Sigmoid colon (tissue), 7 donors: ENCODE results near the gene TRIM69. TPM values are rescaled to one million over a fixed set of nuclear protein-coding genes. Genes with fewer than 3 reads are reported as not detected.
"Not testable (repeated sequence)": the region's sequence is repeated elsewhere in the genome, so short reads cannot be mapped to it uniquely, and the experiment has no call there.

ENCODE experiments used
- DNase-seq: peaks from one replicate; pipeline ENCODE4 v3.0.0-alpha.2; 2019
- H3K27ac ChIP-seq, 4 donors: fragments of 200-600 bp; sonication (generic); one replicate each; pipeline ENCODE4 v1.5.1; 2016 to 2019; ENCODE audit warnings: mild to moderate bottlenecking in 1 of 4
- H3K27me3 ChIP-seq, 3 donors: fragments of 200-600 bp; sonication (generic); one replicate each; pipeline ENCODE4 v1.5.1; 2019; ENCODE audit warnings: mild to moderate bottlenecking in 1 of 3
- H3K36me3 ChIP-seq, 4 donors: fragments of 200-600 bp; sonication (generic); one replicate each; pipeline ENCODE4 v1.5.1; 2016 to 2019
- H3K4me1 ChIP-seq, 4 donors: fragments of 200-600 bp; sonication (generic); one replicate each; pipeline ENCODE4 v1.5.1; 2017 to 2019
- H3K4me3 ChIP-seq, 4 donors: fragments of 200-600 bp; sonication (generic); one replicate each; pipeline ENCODE4 v1.5.1; 2017 to 2019; ENCODE audit warnings: mild to moderate bottlenecking in 2 of 4, moderate library complexity in 1 of 4
- H3K9me3 ChIP-seq, 4 donors: fragments of 200-600 bp in 3 of 4; sonication (generic) in 3 of 4; one replicate each; pipeline versions ENCODE4 v1.5.1 to v1.6.1; 2013 to 2019
- CTCF ChIP-seq, 4 experiments: fragments of 450-650 bp in 3 of 4; fragments of 200-600 bp in 1 of 4; IDR thresholded peaks; one replicate each; pipeline ENCODE4 v1.5.1; 2016 to 2019; ENCODE audit warnings: antibody characterized with exemption in 4 of 4, mild to moderate bottlenecking in 3 of 4, moderate library complexity in 2 of 4
- EP300 ChIP-seq, 4 donors: sonication (generic); formaldehyde crosslinking; IDR thresholded peaks; one replicate each; pipeline ENCODE4 v1.6.1; 2017; ENCODE audit warnings: antibody characterized with exemption in 4 of 4
- POLR2A ChIP-seq, 2 donors: fragments of 450-650 bp; IDR thresholded peaks; one replicate each; pipeline ENCODE4 v1.6.1; 2016; ENCODE audit warnings: antibody characterized with exemption in 2 of 2, mild to moderate bottlenecking in 2 of 2, moderate library complexity in 2 of 2
- POLR2AphosphoS5 ChIP-seq, 4 donors: sonication (generic); formaldehyde crosslinking; IDR thresholded peaks; one replicate each; pipeline ENCODE4 v1.6.1; 2017; ENCODE audit warnings: antibody characterized with exemption in 4 of 4
- WGBS, 2 donors: extraction: QIAGEN DNeasy Blood & Tissue Kit; methylation state at CpG; one replicate each; pipeline ENCODE4 v1.1.7; 2013; 5-methylcytosine and 5-hydroxymethylcytosine counted together
- intact Hi-C: fragments of 100-400 bp; cut with DNase I; formaldehyde crosslinking; loops from one replicate; pipeline ENCODE4 v1.15.1; 2023
- polyA plus RNA-seq, 3 donors: library from polyadenylated mRNA; stranded (reverse); fragments of 200-250 nt; gene quantifications; one replicate each; pipeline ENCODE4 v1.2.3, GENCODE V29; 2013
- total RNA-seq, 4 donors: library from RNA; depleted of rRNA; stranded (reverse); fragments of >200 nt; gene quantifications; one replicate each; pipeline ENCODE4 v1.1.0, GENCODE V29; 2016
- donor health status: healthy with polysubstance abuse.
- donor health status: Bipolar disorder and iron deficiency.
- donor health status: healthy.

Gene TRIM69, protein sequence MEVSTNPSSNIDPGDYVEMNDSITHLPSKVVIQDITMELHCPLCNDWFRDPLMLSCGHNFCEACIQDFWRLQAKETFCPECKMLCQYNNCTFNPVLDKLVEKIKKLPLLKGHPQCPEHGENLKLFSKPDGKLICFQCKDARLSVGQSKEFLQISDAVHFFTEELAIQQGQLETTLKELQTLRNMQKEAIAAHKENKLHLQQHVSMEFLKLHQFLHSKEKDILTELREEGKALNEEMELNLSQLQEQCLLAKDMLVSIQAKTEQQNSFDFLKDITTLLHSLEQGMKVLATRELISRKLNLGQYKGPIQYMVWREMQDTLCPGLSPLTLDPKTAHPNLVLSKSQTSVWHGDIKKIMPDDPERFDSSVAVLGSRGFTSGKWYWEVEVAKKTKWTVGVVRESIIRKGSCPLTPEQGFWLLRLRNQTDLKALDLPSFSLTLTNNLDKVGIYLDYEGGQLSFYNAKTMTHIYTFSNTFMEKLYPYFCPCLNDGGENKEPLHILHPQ
- total RNA-seq, result 10 to 100 TPM; 22.5 to 34.9 (median 29.5) TPM
- 10 to 100 TPM; 12.6 to 38.6 (median 17.1) TPM for polyA plus RNA-seq

DNA sequence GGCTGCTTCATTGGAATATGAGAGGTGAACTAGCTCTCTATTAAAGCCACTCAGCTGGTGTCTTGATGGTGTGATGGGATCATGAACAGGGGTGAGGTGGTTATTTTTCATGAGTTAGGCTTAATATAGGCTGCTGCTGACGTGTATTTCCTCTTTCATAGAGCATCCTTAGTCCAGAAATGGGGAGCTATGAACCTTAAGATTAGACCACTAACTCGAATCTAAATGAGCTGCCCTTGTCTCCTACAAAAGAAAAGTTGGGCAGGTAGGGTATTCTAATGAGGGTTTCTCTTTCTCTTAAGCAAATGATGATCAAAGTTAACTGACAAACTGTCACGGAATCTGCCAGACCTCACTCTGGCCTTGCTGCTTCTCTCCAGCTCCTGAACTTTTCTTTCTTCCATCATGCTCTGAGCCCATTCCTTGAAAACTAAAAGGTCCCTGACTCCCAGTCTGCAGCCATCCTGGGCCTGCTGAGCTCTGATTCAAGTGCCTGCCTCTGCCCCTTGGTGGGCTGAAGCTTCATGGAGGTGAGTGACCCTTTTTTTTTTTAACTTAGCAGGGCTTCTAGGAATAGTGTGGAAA, at the start of gene TRIM69:
TSS of gene TRIM69 (plus strand) at position 348 of the 585 bp plus-strand sequence. CDS start at position 525, 177 bp downstream.
- intact Hi-C loops, result loop anchor here (10.0 kb wide), 1 partner anchor 161 kb away; no protein-coding TSS in a partner anchor

DNA sequence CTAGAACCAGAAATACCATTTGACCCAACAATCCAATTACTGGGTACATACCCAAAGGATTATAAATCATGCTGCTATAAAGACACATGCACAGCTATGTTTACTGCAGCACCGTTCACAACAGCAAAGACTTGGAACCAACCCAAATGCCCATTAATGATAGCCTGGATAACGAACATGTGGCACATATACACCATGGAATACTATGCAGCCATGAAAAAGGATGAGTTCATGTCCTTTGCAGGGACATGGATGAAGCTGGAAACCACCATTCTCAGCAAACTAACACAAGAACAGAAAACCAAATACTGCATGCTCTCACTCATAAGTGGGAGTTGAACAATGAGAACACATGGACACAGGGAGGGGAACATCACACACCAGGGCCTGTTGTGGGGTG, 47.0 kb upstream of the TRIM69 start:
- H3K27me3 ChIP-seq, DNase-seq, H3K36me3 ChIP-seq, H3K27ac ChIP-seq, H3K9me3 ChIP-seq, H3K4me3 ChIP-seq, intact Hi-C loops, H3K4me1 ChIP-seq: not testable (repeated sequence)
- 80 to 83% methylated on average over 2 of the region's 2 CpGs for WGBS, 2 donors

More for the DNA sequence above, at the start of gene TRIM69:
- peak within 1 kb of the TSS; percentile 24 to 57 (median 54) for H3K27ac ChIP-seq
- no peak for DNase-seq
- H3K27me3 ChIP-seq, result no peaks in the 10 kb centered on the region
- peaks cover 0 to 11% (median 6%) of the 10 kb centered on the region in 4 donors for H3K4me1 ChIP-seq
- WGBS, 2 donors, result 73 to 77% methylated on average over 3 of the region's 3 CpGs
- peaks cover 0 to 11% (median 0%) of the 10 kb centered on the region in 4 donors for H3K36me3 ChIP-seq
- H3K4me3 ChIP-seq, result no peak within 1 kb of the TSS
- TF ChIP-seq EP300 (IDR thresholded peaks at IDR 0.05), result no peak
- no peak for TF ChIP-seq POLR2A (IDR thresholded peaks at IDR 0.05)
- no peak for TF ChIP-seq POLR2AphosphoS5 (IDR thresholded peaks at IDR 0.05)
- H3K9me3 ChIP-seq, result no peaks in the 10 kb centered on the region

DNA sequence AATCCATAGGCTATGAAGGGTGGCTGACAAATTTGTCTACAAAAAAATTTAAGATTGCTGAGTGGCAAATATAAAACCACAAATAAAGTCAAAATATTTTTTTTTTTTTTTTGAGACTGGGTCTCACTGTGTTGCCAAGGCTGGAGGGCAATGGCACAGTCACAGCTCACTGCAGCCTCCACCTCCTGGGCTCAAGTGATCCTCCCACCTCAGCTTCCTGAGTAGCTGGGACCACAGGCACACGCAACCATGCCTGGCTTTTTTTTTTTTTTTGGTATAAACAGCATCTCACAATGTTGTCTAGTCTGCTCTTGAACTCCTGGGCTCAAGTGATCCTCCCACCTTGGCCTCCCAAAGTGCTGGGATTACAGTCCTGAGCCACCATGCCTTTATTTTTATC, 46.1 kb upstream of the TRIM69 start:
- H3K36me3 ChIP-seq, H3K4me1 ChIP-seq, H3K4me3 ChIP-seq, intact Hi-C loops, DNase-seq, H3K27me3 ChIP-seq, H3K27ac ChIP-seq, H3K9me3 ChIP-seq: not testable (repeated sequence)
- WGBS, 2 donors, result 43 to 74% methylated on average over 1 of the region's 1 CpG

- DNase-seq, result no peak
- Histone ChIP-seq H3K4me3 (no peak overlapping the region), H3K9me3 (no peaks in the 10 kb centered on the region), H3K36me3 (no peaks in the 10 kb centered on the region), H3K4me1 (no peaks in the 10 kb centered on the region), H3K27me3 (no peaks in the 10 kb centered on the region), H3K27ac (no peak overlapping the region)
- no peak for TF ChIP-seq POLR2AphosphoS5 (IDR thresholded peaks at IDR 0.05)
- TF ChIP-seq CTCF (IDR thresholded peaks at IDR 0.05), result no peak
- no peak for TF ChIP-seq POLR2A (IDR thresholded peaks at IDR 0.05)
- TF ChIP-seq EP300 (IDR thresholded peaks at IDR 0.05), result no peak
- intact Hi-C loops, result no loop called here
- WGBS, 2 donors, result 92 to 96% methylated on average over 1 of the region's 1 CpG
Measured at GRCh38 chr15:44692659-44693058, 43.7 kb upstream of the TRIM69 start.

DNA sequence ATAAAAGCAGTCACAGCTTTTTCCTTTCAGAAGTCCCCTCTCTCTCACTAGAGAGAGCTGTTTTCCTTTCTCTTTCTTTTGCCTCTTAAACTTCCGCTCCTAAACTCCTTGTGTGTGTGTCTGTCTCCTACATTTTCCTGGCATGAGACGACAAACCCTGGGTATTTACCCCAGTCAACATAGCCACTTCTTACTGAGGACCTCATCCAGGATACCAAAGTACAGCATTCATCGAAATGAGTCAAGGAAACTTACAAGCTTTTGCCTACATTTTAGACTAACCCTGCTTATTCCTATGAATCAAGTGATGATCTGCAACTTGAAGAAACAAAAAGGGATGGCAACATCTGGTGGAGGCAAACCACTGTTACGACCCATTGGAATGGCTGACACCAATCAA, 41.9 kb upstream of the TRIM69 start:
- H3K4me3 ChIP-seq, result no peak overlapping the region
- no peak for TF ChIP-seq EP300 (IDR thresholded peaks at IDR 0.05)
- H3K9me3 ChIP-seq, result peaks cover 0 to 3% (median 0%) of the 10 kb centered on the region in 4 donors
- no peak overlapping the region for H3K27ac ChIP-seq
- no peaks in the 10 kb centered on the region for H3K27me3 ChIP-seq
- H3K36me3 ChIP-seq, result no peaks in the 10 kb centered on the region
- intact Hi-C loops, result no loop called here
- H3K4me1 ChIP-seq, result no peaks in the 10 kb centered on the region
- 87 to 90% methylated on average over 4 of the region's 4 CpGs for WGBS, 2 donors
- DNase-seq, result no peak

- no peak for DNase-seq
- Histone ChIP-seq H3K27me3 (no peaks in the 10 kb centered on the region), H3K9me3 (peaks cover 0 to 6% (median 2%) of the 10 kb centered on the region in 4 donors), H3K27ac (no peak overlapping the region), H3K36me3 (no peaks in the 10 kb centered on the region), H3K4me1 (no peaks in the 10 kb centered on the region), H3K4me3 (no peak overlapping the region)
- 76 to 87% methylated on average over 3 of the region's 3 CpGs for WGBS, 2 donors
- intact Hi-C loops, result no loop called here
- TF ChIP-seq EP300 (IDR thresholded peaks at IDR 0.05) (no peak), POLR2A (IDR thresholded peaks at IDR 0.05) (no peak), CTCF (IDR thresholded peaks at IDR 0.05) (no peak), POLR2AphosphoS5 (IDR thresholded peaks at IDR 0.05) (no peak)
Measured at GRCh38 chr15:44695294-44695693, 41.0 kb upstream of the TRIM69 start.
